HepG2 (cell line): ENCODE measurements around the gene ATP4A. TPM values are rescaled to one million over a fixed set of nuclear protein-coding genes. Genes with fewer than 3 reads are reported as not detected.

Source experiments
- ATAC-seq: fragments of 200-7000 bp; cut with Tn5 transposase; 3 replicates; pipeline ENCODE4 v1.9.1; 2020; ENCODE audit warnings: mild to moderate bottlenecking, moderate library complexity
- BruUV-seq: library from RNA; stranded (reverse); fragments of 400-500 nt; replicated peaks from 2 replicates; lab custom pipeline; 2021; lab: Mats Ljungman, UMichigan
- CTCF ChIA-PET: fragments of 300-600 bp; formaldehyde crosslinking; extraction: SDS; loops from one replicate; lab custom pipeline; 2021; ENCODE audit warnings: low total read pairs, inconsistent platforms, low intra/inter-chr PET ratio; lab: Yijun Ruan, JAX
- POLR2A ChIA-PET: fragments of 350-600 bp; sonication (Branson Sonifier 250); formaldehyde crosslinking; loops from one replicate; lab custom pipeline; 2020; ENCODE audit warnings: antibody characterized with exemption, inconsistent platforms; lab: Yijun Ruan, JAX
- DNase-seq: peaks from one replicate; pipeline ENCODE4 v3.0.0-alpha.2; 2015; ENCODE audit warnings: low spot score
- FAIRE-seq: peaks from 3 replicates; lab custom pipeline; 2011; peaks lifted over from hg19 to GRCh38; lab: Jason Lieb, UNC
- H2AFZ ChIP-seq: one replicate; pipeline ENCODE4 v1.6.1; 2011; ENCODE audit warnings: low read length, inconsistent platforms
- H3K27ac ChIP-seq: fragments of 300-600 bp; 3 replicates; pipeline ENCODE4 v1.8.0; 2011; ENCODE audit warnings: mixed run types, mild to moderate bottlenecking, mixed read lengths, low read length, inconsistent platforms; ENCODE audit not compliant: insufficient read depth; ENCODE audit errors: extremely low read length
- H3K27me3 ChIP-seq, 2 experiments: fragments of 200-600 bp in 1 of 2; 2 replicates in 1 of 2; 3 replicates in 1 of 2; pipeline versions ENCODE4 v1.6.0 to v1.8.0; 2011; ENCODE audit warnings: low read length in 2 of 2, mild to moderate bottlenecking in 2 of 2, moderate library complexity in 2 of 2, inconsistent platforms in 1 of 2; ENCODE audit not compliant: insufficient read depth in 2 of 2, control insufficient read depth in 1 of 2
- H3K36me3 ChIP-seq, 2 experiments: fragments of 200-600 bp in 1 of 2; replicated peaks in 1 of 2; 2 replicates in 1 of 2; 3 replicates in 1 of 2; pipeline versions ENCODE4 v1.5.1 to v1.8.0; 2011; ENCODE audit warnings: low read length in 2 of 2, inconsistent platforms in 1 of 2; ENCODE audit not compliant: insufficient read depth in 2 of 2, control insufficient read depth in 1 of 2
- H3K4me1 ChIP-seq: 2 replicates; pipeline ENCODE4 v1.5.1; 2012; ENCODE audit warnings: low read length, inconsistent platforms; ENCODE audit not compliant: insufficient read depth
- H3K4me2 ChIP-seq: 2 replicates; pipeline ENCODE4 v1.6.0; 2011; ENCODE audit warnings: low read depth, low read length, inconsistent platforms
- H3K4me3 ChIP-seq, 3 experiments: fragments of 200-600 bp in 1 of 3; sonication (generic), shearing (Covaris generic) in 1 of 3; replicated peaks in 1 of 3; 2 replicates each; pipeline ENCODE4 v1.5.1; 2011 to 2016; ENCODE audit warnings: low read length in 3 of 3, inconsistent platforms in 2 of 3, low read depth in 2 of 3, mild to moderate bottlenecking in 2 of 3, control low read depth in 1 of 3, mixed read lengths in 1 of 3; ENCODE audit not compliant: insufficient read depth in 1 of 3
- H3K79me2 ChIP-seq: one replicate; pipeline ENCODE4 v1.6.1; 2011; ENCODE audit warnings: low read length, inconsistent platforms; ENCODE audit not compliant: insufficient read depth
- H3K9ac ChIP-seq: 2 replicates; pipeline ENCODE4 v1.6.0; 2011; ENCODE audit warnings: mild to moderate bottlenecking, low read depth, low read length, inconsistent platforms; ENCODE audit not compliant: insufficient read depth
- H3K9me3 ChIP-seq: 2 replicates; pipeline ENCODE4 v1.5.1; 2012; ENCODE audit warnings: mild to moderate bottlenecking, low read length
- H4K20me1 ChIP-seq: 2 replicates; pipeline ENCODE4 v1.6.0; 2011; ENCODE audit warnings: inconsistent platforms, mild to moderate bottlenecking, low read length, moderate library complexity; ENCODE audit not compliant: insufficient read depth
- ETS1 ChIP-seq: sonication (generic); formaldehyde crosslinking; IDR thresholded peaks from 2 replicates; pipeline ENCODE4 v1.4.0; 2020; ENCODE audit warnings: missing genetic modification reagents
- HNF4A ChIP-seq: sonication (generic); formaldehyde crosslinking; IDR thresholded peaks from 2 replicates; pipeline ENCODE4 v1.4.0; 2020; ENCODE audit warnings: missing genetic modification reagents
- WIZ ChIP-seq: sonication (generic); formaldehyde crosslinking; IDR thresholded peaks from 2 replicates; pipeline ENCODE4 v1.5.1; 2020; ENCODE audit warnings: mild to moderate bottlenecking, missing genetic modification reagents
- ZNF510 ChIP-seq: sonication (generic); formaldehyde crosslinking; IDR thresholded peaks from 2 replicates; pipeline ENCODE4 v1.4.0; 2020; ENCODE audit warnings: low read depth, mild to moderate bottlenecking, missing genetic modification reagents
- ZNF556 ChIP-seq: sonication (generic); formaldehyde crosslinking; IDR thresholded peaks from 2 replicates; pipeline ENCODE4 v1.4.0; 2020; ENCODE audit warnings: mild to moderate bottlenecking, missing genetic modification reagents, borderline replicate concordance
- ZNF646 ChIP-seq: sonication (generic); formaldehyde crosslinking; IDR thresholded peaks from 2 replicates; pipeline ENCODE4 v1.9.0; 2021; ENCODE audit warnings: mild to moderate bottlenecking, missing genetic modification reagents
- ZNF776 ChIP-seq: sonication (generic); formaldehyde crosslinking; IDR thresholded peaks from 2 replicates; pipeline ENCODE4 v1.4.0; 2020; ENCODE audit warnings: mild to moderate bottlenecking, missing genetic modification reagents
- WGBS: methylation state at CpG from one replicate; pipeline ENCODE4 v1.1.6; 2017; ENCODE audit warnings: low lambda C conversion rate; 5-methylcytosine and 5-hydroxymethylcytosine counted together
- in situ Hi-C: cut with HindIII; loops from 2 replicates; pipeline ENCODE4 v1.10.0; 2017; ENCODE audit warnings: low pct_unique_long_range_greater_than_20kb; ENCODE audit not compliant: extremely low pct_ligation_motif_present
- intact Hi-C: fragments of 100-400 bp; cut with micrococcal nuclease; formaldehyde crosslinking; loops from one replicate; pipeline ENCODE4 v1.10.0; 2022; ENCODE audit not compliant: unreplicated experiment
- polyA plus RNA-seq, 8 experiments: library from polyadenylated mRNA; depleted of rRNA in 3 of 8; stranded (reverse) in 7 of 8; unstranded in 1 of 8; fragments of >200 nt; fragmentation: Illumina TruSeq in 4 of 8; extraction: Trizol in 4 of 8; gene quantifications; 2 replicates each; pipeline versions ENCODE4 v1.2.1 to v1.2.3, GENCODE V29; 2011 to 2016; ENCODE audit warnings: low read depth in 4 of 8, missing spikeins in 1 of 8, mixed read lengths in 1 of 8; ENCODE audit not compliant: insufficient read depth in 1 of 8
- total RNA-seq, 5 experiments: library from RNA; depleted of rRNA; stranded (reverse); fragments of >200 nt; fragmentation: Illumina TruSeq; extraction: Trizol; gene quantifications; 2 replicates each; pipeline ENCODE4 v1.2.3, GENCODE V29; 2016; ENCODE audit warnings: low read depth in 1 of 5
- TF ChIP-seq, protein P1 (sequence below): sonication (generic); formaldehyde crosslinking; IDR thresholded peaks from 2 replicates; pipeline ENCODE4 v1.4.0; 2020; ENCODE audit warnings: missing genetic modification reagents

Gene ATP4A
- total and polyA plus RNA-seq, 2 of the 13 experiments (the other 11 are each of a cell fraction or from before 2014, with no cell fraction given) = 0.08 to 0.11 TPM

GRCh38 chr19:35552534-35553384 is 10.7 kb downstream of the ATP4A start:
- no TSS peak for BruUV-seq
- FAIRE-seq = peak; percentile 8
- H3K4me1 ChIP-seq = peaks cover 48% of the 10 kb centered on the region
- intact Hi-C loops (loop anchor here (10.0 kb wide), 2 partner anchors 62 to 92 kb away; partner anchors contain the start of genes COX6B1, ETV2 and HAUS5), in situ Hi-C loops (no loop called here)
- H4K20me1 ChIP-seq = no peaks in the 10 kb centered on the region
- peaks cover 0 to 25% of the 10 kb centered on the region in 2 experiments; a peak in 1 of 5 replicates for H3K27me3 ChIP-seq
- WGBS = 42% methylated on average over 11 of the region's 13 CpGs
- no peak overlapping the region for H3K9ac ChIP-seq
- ChIA-PET CTCF (no interaction called here), POLR2A (no interaction called here)
- no peak for ATAC-seq
- no peaks in the 10 kb centered on the region for H3K36me3 ChIP-seq
- no peak overlapping the region for H2AFZ ChIP-seq
- no peak overlapping the region for H3K27ac ChIP-seq
- no peak overlapping the region for H3K4me2 ChIP-seq
- DNase-seq = no peak
- no peak overlapping the region for H3K4me3 ChIP-seq
- no peaks in the 10 kb centered on the region for H3K9me3 ChIP-seq
- no peaks in the 10 kb centered on the region for H3K79me2 ChIP-seq
- TF ChIP-seq ETS1 (no peak), ZNF646 (CRISPR knock-in tag) (peak; percentile 57; the same call in 1 of the 2 replicates), WIZ (CRISPR knock-in tag) (no peak), ZNF776 (CRISPR knock-in tag) (no peak), ZNF510 (CRISPR knock-in tag) (no peak), HNF4A (CRISPR knock-in tag) (peak; percentile 59), ZNF556 (0 out of 2 replicates have a peak, but pooled peaks have one; percentile 37)
- TF ChIP-seq, protein P1, sequence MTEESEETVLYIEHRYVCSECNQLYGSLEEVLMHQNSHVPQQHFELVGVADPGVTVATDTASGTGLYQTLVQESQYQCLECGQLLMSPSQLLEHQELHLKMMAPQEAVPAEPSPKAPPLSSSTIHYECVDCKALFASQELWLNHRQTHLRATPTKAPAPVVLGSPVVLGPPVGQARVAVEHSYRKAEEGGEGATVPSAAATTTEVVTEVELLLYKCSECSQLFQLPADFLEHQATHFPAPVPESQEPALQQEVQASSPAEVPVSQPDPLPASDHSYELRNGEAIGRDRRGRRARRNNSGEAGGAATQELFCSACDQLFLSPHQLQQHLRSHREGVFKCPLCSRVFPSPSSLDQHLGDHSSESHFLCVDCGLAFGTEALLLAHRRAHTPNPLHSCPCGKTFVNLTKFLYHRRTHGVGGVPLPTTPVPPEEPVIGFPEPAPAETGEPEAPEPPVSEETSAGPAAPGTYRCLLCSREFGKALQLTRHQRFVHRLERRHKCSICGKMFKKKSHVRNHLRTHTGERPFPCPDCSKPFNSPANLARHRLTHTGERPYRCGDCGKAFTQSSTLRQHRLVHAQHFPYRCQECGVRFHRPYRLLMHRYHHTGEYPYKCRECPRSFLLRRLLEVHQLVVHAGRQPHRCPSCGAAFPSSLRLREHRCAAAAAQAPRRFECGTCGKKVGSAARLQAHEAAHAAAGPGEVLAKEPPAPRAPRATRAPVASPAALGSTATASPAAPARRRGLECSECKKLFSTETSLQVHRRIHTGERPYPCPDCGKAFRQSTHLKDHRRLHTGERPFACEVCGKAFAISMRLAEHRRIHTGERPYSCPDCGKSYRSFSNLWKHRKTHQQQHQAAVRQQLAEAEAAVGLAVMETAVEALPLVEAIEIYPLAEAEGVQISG = peak; percentile 37; the same call in 1 of the 2 replicates
